ENCODE data around the gene COBL.

DNA sequence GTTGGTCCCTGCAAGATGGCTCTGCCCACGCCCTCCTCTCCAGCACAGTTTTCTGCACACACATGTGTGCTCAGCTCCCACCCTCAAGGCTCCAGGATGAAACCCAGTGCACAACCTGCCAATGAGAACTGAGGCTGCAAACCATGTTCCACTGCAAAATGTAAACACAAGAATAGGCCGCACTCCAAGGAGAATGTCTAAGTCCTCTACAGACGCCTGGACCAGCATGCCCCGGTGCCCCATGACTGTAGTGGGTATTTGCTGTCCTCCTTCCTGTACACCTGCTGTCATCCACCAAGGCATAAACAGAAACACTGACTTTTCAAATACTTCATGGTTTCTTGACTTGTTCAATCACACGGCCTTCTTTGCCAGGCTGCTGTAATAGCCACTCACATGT lies 72.6 kb downstream of the COBL start:
- TF ChIP-seq POLR2AphosphoS5 (IDR thresholded peaks at IDR 0.05; ENCODE audit: low read depth, low read length), result no peak
- TF ChIP-seq POLR2A (IDR thresholded peaks at IDR 0.05; ENCODE audit: low read depth, low read length), result no peak
- TF ChIP-seq TAF1 (IDR thresholded peaks at IDR 0.05; ENCODE audit: low read depth, low read length), result no peak
- no peak for TF ChIP-seq PAX5 (IDR thresholded peaks at IDR 0.05; ENCODE audit: insufficient read depth, low read length, severe bottlenecking)
- TF ChIP-seq SPI1 (IDR thresholded peaks at IDR 0.05; ENCODE audit: low read depth, low read length), result no peak
- TF ChIP-seq POU2F2 (IDR thresholded peaks at IDR 0.05; ENCODE audit: low read depth, low read length), result no peak
